Adrenal gland (tissue), 5 donors: ENCODE results near the gene SHB.

Experiments used
- POLR2A ChIP-seq, 2 donors: fragments of 450-650 bp; IDR thresholded peaks; one replicate each; pipeline ENCODE4 v1.6.1; 2017; ENCODE audit warnings: antibody characterized with exemption in 2 of 2, mild to moderate bottlenecking in 2 of 2, moderate library complexity in 1 of 2
- TF ChIP-seq, protein P1 (sequence below), 6 experiments: fragments of 450-650 bp in 4 of 6; fragments of 200-600 bp in 2 of 6; sonication (generic) in 1 of 6; IDR thresholded peaks; 1 replicate in 5 of 6; 2 replicates in 1 of 6; pipeline versions ENCODE4 v1.5.1 to v1.8.0; 2016 to 2021; ENCODE audit warnings: antibody characterized with exemption in 6 of 6, mild to moderate bottlenecking in 2 of 6, moderate library complexity in 1 of 6
- donor health status: DM: no; HTN: no; CAD: no.

DNA sequence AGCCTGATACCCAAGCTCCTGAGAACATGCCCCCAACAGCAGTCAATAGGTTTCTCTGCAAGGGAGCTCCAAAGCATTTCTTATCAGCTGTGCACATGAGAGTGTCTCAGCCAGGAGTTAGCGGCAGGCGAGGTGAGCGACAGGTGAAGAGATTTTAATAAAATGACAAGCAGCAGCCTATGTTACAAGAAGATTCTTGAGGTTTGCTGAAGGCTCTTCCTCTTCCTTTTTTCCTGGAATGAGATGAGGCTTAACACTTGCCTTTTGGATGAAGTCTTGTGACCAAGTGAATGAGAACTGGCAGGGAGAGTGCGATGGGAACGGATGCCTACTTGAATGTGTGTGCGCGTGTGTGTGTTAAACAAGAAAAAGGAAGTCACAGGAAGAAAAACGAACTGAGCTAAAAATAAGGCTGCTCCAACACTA, 76.1 kb downstream of the SHB start:
- TF ChIP-seq, protein P1, sequence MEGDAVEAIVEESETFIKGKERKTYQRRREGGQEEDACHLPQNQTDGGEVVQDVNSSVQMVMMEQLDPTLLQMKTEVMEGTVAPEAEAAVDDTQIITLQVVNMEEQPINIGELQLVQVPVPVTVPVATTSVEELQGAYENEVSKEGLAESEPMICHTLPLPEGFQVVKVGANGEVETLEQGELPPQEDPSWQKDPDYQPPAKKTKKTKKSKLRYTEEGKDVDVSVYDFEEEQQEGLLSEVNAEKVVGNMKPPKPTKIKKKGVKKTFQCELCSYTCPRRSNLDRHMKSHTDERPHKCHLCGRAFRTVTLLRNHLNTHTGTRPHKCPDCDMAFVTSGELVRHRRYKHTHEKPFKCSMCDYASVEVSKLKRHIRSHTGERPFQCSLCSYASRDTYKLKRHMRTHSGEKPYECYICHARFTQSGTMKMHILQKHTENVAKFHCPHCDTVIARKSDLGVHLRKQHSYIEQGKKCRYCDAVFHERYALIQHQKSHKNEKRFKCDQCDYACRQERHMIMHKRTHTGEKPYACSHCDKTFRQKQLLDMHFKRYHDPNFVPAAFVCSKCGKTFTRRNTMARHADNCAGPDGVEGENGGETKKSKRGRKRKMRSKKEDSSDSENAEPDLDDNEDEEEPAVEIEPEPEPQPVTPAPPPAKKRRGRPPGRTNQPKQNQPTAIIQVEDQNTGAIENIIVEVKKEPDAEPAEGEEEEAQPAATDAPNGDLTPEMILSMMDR (IDR thresholded peaks at IDR 0.05): no peak
- TF ChIP-seq POLR2A (IDR thresholded peaks at IDR 0.05): no peak
